ENCODE measurements around the gene CRISPLD2.
"Not testable (repeated sequence)": the region's sequence is repeated elsewhere in the genome, so short reads cannot be mapped to it uniquely, and the experiment has no call there.

Gene CRISPLD2

DNA sequence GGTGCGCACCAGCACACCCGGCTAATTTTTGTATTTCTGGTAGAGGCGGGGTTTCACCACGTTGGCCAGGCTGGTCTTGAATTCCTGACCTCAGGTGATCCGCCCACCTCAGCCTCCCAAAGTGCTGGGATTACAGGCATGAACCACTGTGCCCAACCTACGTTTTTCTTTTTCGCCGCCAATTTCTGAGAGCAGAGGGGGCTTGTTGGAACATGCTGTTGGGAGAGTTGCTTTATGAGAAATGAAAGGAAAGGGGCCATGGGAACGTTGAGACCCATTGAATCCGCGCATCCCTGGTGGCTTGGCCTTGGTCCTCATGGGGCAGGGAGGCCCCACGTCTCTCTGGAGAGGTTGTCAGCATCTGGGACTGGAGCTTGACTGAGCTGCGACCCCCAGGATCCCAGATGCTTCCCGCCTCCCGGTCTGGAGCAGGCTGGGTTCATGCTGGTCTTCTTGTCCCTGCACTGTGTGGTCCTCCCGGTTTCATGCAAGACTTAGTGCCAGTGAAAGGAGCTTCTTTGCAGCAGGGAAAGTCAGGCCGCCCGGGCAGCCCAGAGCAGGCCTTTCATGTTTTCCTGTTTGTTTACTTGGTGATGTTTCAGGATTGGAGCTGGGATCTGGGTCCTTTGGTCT lies 22.8 kb downstream of the CRISPLD2 start:
- no peak for FAIRE-seq

DNA sequence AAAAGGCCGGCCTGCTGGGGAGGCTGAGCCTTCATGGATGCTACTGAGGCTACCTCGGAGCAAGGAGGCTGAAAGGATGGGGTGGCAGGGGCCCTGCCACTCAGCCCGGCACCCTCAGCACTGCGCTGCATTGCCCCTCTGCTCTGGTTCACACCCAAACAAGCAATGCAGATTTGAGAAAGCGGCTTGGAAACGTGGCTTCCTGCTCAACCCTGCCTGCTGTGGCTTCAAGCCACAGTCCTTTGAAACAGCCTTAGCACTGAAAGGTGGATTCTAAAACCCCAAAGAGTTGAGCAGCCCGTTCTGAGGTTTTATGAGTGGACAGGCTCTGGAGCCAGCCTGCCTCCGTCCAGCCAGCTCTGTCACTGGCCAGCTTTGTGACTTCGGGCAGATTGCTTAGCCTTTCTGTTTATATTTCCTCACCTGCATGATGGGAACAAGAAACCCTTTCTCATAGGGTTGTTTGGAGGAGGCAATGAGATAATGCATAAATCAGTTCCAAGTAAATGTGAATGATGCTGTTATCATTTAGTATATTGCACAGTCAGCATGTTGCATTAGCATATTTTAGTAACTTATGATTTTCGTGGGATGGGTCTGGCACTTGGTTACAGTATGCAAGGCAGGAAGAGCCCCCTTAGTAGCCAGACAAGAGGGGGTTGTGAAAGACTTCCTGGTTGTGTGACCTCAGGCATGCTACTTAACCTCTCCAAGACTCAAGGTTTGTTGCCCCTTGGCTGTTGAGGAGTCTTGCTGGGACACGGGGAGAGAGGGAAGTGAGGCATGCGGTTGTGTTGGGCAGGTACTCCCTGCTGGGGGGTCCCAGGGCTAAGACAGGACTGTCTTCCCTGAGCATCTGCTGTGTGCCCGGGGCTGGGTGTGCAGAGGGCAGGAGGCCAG lies 23.6 kb downstream of the CRISPLD2 start:
- FAIRE-seq, result no peak

DNA sequence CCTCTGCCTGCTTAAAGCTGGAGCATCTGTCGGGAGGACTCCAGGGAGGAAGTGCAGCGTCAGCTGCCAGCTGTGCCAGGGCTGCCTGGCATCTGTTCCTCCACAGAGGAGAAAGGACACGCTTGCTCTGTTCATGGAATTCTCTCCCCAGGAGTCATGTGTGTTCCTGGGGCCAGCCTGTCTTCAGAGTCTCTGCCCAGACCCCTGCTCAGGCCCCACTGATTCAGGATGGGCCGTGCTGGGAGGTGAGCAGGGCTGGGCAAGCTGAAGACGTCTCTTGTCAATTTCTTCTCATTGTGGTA lies 24.2 kb downstream of the CRISPLD2 start:
- FAIRE-seq, result no peak

DNA sequence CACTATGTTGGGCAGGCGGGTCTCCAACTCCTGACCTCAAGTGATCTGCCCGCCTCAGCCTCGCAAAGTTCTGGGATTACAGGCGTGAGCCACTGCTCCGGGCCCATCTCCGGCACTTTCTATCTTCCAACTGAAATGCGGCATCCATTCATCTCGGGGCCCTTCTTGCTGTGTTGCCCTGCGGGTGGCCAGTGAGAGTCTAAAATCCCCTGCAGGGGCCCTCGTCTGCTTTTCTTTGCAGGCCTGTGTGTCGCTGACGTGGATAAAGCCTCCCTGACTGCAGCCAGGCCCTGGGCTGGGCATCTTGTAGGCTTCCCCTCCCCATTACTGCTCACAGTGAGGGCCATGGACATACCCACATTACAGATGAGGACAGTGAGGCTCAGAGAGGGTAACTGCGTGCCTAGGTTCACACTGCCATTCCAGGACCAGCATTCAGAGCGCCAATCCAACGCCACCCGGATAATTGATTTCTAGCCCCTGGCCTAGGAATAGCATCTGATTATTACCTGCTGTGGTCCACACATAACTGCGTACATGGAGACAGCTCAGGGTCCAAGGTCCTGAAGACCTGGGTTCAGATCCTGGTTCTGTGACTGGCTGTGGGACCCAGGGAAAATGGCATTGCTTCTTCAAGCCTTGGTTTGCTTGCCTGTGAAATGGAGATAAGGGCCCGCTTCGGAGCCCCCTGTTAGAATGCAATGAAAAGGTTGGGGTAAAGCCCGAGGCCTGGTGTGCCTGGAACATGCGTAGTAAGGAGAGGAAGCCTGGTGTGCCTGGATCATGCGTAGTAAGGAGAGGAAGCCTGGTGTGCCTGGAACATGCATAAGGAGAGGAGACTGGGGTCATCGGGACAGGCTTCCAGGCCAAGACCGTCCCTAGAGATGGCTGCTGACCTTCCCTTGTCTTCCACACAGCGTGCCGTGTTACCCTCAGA lies 25.0 kb downstream of the CRISPLD2 start:
- no peak for FAIRE-seq

DNA sequence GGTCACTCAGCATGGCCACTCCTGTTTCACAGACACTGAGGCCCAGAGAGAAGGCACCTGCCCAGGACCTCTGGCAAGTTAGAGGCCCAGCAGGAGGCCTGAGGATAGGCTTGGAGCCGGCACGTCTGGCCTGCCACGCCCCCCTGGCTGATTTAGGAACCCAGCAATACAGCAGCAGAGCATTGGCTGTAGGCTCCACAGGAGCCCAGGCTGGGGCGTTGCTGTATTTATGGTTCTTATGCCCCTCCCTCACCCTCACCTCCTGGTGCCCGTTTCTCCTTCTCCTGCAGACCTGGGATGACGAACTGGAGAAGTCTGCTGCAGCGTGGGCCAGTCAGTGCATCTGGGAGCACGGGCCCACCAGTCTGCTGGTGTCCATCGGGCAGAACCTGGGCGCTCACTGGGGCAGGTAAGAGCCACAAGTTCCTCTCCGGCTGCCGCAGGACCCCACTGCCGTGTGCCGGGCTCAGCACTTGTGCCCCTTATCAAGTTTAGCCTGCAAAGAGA lies 25.8 kb downstream of the CRISPLD2 start:
- FAIRE-seq, result no peak

DNA sequence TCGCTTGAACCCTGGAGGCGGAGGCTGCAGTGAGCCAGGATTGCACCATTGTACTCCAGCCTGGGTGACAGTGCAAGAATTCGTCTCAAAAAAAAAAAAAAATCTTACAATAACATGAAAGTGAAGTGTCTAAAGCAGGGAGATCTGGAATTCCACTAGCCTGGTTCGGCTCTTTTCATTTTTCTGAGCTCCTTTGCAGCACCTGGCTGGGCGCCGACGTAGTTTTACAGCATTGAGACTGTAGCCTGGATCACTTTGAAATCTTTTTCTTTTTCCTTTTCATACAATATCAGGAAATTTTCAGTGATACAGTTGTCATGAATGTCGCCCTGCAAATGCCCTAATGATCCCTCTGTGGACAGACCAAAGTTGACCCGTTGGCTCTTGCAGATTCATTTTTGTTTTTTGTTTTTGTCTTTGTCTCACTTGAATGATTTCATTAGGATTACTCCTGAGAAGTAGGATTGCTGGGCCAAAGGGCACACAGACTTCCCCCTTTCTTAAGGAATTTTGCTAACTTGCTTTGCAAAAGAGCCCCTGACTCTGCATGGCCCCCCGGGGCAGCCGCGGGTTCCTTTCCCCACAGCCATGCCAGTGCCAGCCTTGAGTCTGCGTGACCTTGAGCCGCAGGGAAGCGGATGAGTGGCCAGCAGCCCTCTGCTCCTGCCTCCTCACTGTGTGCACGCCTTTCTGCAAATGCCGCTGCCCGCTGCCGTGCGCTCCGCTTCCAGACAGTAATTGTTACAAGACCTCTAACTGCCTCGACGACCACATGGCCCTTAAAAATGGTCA lies 28.0 kb downstream of the CRISPLD2 start:
- no peak for FAIRE-seq

DNA sequence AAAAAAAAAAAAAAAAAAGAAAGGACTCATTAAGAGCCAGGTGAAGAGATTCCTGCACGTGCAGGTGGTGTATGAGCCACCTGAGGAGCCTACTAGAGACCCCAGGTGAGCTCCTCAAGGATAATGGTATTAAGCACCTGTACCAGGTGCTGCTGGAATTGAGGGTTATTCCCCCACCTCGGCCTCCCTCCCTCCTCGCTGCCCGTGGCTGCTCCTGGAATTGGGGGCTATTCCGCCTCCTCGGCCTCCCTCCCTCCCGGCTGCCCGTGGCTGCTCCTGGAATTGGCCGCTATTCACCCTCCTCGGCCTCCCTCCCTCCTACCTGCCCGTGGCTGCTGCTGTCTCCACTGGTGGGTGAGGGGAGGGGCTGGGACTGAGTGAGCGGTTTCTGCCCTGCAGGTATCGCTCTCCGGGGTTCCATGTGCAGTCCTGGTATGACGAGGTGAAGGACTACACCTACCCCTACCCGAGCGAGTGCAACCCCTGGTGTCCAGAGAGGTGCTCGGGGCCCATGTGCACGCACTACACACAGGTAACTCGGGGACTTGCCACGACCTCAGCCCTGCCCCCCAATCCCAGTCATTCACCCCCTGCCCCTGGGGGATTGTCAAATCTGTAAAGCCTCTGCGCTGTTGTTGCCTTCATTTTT lies 29.3 kb downstream of the CRISPLD2 start:
- no peak for FAIRE-seq

DNA sequence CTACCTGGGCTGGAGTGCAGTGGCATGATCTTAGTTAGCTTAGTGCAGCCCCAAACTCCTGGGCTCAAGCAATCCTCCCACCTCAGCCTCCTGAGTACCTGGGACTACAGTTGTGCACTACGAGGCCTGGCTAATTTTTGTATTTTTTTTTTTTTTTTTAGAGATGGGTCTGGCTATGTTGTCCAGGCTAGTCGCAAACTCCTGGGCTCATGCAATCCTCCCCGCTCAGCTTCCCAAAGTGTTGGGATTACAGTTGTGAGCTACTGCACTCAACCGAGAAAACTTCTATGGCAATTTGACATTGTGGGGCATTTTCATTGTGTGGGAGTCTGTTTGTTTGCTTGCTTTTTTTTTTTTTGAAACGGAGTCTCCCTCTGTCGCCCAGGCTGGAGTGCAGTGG lies 30.0 kb downstream of the CRISPLD2 start:
- no peak for FAIRE-seq

DNA sequence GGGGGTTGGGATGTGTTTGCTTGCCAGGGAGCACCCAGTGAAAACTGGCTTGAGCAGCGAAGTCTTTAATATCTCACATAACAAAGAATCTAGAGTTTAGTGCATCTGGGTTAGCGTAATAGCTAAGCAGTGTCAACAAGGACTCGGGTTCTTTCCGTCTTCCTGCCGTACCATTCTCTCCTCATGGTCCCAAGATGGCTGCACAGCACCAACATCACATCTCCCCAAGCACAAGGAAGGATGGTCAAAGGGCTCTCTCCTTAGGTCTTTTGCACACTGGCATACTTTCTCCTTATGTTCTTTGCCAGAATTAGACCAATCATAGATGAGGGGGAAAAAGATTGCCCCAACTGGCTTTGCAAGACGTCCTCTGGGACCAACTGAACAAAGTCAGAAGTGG lies 30.9 kb downstream of the CRISPLD2 start:
- FAIRE-seq, result no peak

DNA sequence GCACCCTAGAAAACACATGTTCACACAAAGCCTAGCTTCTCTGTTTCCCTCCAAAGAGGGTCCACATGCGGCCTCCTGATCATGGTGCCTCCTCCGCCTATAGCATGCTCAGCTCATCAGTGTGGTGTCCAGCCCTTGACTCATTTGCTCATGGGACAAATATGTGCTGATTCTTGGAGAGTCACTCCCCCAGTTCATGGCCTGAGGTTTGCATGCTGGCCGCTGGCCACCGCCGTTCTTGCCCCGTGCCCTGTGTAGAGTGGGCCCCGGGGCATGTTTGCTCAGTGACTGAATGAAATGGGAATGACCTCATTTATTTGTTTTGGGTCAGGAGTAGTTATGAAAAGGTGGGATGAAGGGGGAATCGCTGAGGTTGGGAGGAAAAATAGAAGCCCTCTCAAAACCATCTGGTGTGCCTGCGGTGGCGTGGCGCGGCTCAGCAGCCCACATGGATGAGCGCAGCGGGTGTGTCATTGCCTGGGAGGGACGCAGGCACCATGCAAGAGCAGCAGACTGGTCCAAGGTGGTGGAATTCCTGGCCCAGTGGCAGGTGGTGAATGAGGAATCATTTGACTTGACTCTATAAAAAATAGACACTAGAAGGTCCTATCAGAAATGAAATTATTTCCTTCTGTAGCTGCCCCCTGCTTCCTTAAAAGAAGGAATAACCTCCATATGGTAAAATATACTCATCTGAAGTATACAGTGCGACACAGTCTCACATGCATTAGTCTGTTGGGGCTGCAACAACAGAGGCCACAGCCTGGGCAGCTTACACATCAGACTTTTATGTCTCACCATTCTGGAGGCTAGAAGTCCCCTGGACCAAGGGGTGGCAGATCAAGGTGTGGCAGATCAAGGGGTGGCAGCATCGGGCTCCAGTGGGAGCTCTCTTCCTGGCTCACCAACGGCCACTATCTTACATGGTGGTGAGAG lies 31.7 kb downstream of the CRISPLD2 start:
- FAIRE-seq, result no peak

DNA sequence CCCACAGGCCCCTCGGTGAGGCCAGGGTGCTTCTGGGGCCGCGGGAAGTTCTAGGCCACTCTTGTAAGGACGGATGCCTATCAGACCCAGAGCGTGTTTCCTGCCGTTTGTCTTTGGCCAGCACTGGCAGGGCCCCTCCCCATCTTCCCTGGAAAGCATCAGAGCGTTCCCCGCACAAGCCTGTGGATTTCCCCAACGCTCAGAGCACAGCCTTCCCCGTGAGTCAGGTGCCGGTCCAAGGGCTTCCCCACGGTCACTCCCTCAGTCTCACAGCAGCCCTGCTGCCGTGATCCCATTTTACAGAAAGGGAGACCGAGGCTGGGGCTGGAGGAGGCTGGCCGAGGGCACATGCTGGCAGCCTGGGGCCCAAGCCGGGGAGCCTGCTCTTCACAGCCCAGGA lies 33.7 kb downstream of the CRISPLD2 start:
- no peak for FAIRE-seq

DNA sequence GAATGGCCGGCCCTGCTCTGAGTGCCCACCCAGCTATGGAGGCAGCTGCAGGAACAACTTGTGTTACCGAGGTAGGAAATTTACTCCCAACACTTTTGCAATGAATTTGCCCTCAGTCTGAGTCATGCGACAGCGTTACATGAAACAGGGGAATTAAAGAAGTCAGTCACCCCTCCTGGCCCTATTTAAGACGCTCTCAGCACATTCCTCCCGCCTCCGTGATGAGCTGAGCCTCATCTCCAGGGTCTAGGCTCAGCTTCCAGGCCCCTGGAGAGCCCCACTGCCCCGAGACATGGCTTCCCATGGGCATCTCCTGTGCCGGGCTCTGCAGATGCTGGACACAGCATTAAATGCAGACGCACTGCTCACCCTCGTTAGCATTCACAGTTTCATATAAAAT lies 35.0 kb downstream of the CRISPLD2 start:
- no peak for FAIRE-seq

DNA sequence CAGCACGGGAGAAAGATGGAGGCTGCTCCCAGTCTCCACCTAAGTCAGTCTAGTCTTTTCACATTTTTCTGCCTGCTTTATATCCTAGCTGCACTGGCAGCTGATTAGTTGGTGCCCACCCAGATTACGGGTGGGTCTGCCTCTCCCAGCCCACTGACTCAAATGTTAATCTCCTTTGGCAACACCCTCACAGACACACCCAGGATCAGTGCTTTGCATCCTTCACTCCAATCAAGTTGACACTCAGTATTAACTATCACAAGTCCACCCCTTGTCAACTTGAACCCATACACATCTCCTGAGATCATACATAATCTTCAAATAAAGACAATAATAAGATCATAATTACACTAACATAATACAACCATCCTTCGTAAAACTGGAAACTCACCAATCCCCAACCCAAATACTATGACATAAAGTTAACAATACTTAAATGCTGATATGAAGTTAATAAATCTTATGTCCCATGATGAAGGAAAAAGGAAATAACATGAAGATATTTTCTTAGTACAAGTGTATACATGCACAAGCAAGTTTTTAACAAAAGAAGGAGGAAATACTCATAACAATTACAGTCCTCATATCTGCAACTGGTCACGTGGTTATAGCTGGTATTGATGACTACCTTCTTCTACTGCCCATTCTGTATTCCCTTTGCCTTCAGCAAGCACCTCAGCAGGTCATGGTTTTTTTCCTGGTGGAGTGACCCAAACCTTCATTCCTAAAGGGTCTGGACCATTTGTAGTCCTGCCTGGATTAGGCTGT lies 35.8 kb downstream of the CRISPLD2 start:
- not testable (repeated sequence) for FAIRE-seq

DNA sequence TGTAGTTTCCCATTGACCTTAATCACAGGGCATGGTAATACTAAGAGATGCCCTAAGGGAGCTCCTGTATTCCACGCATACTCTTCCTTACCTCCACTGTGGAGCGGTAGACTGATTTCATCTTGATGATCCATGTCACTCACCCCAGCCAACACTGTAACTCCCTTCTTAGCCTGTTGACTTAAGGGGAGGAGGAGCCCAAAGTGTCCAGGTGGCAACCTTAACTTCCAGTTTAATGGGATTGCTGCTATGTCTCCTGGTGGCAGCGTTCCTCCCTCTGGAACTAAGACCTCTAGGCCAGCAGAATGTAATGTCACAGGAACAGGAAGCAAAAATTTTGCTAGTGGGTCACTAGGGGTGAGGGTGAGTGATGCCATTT lies 36.4 kb downstream of the CRISPLD2 start:
- FAIRE-seq, result not testable (repeated sequence)

DNA sequence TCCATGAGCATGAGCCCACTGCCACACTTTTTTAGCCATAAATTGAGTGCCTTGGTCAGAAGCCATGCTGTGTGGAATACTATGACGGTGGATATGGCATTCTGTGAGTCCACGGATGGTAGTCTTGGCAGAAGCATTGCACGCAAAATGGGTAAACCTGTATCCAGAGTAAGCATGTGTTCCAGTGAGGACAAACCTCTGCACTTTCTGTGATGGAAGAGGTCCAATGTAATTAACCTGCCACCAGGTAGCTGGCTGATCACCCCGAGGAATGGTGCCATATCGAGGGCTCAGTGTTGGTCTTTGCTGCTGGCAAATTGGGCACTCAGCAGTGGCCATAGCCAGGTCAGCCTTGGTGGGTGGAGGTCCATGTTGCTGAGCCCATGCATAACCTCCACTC lies 37.0 kb downstream of the CRISPLD2 start:
- FAIRE-seq, result not testable (repeated sequence)

DNA sequence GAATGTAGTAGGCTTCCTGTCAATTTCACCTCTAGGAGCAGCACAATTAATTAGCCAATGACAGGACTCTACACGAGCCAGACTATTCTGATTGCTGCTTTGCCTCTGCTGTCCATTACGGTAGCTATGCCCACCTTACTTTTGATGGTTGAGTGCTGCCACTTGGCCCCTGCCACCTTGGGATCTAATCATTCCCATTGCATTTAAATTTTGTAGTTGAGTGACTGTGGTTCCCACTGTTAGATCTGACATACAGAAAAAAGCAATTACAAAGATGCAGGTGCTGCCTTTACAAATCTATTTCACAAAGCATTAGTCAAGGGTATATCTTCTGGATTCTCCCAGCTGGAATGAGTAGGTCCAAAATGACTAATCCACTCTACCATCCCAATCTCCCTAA lies 39.9 kb downstream of the CRISPLD2 start:
- FAIRE-seq, result no peak

DNA sequence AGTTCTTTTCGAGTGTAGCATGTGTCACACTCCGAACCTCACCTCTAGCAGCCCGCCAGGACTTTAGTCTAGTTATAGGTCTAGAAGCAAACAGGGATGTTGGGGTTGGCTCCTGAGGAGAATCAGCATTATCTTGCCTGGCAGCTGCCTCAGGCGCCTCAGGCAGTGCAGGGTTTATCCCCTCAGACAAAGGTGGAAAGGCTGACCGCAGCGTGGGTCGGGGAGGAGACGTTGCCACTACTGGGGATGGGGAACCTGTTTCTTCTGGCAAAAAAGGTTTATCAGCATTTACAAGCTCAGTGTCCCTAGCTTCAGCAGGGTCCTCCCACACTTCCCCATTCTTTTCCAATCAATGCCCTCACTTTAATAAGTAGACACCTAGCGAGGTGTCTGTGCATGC lies 40.6 kb downstream of the CRISPLD2 start:
- FAIRE-seq, result no peak

DNA sequence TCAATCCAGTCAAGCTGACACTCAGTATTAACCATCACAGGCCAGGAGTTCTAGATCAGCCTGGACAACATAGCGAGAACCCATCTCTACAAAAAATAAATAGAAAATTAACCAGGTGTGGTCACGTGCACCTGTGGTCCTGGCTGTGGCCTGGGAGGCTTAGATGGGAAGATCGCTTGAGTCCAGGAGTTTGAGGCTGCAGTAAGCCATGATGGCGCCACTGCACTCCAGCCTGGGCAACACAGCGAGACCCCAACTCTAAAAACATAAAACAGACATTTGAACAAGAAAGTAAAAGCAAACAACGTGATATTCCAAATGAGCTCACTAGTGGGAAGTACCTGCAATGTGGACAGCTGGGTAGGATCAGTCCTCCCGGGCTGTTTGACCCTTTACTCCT lies 41.9 kb downstream of the CRISPLD2 start:
- FAIRE-seq, result no peak

DNA sequence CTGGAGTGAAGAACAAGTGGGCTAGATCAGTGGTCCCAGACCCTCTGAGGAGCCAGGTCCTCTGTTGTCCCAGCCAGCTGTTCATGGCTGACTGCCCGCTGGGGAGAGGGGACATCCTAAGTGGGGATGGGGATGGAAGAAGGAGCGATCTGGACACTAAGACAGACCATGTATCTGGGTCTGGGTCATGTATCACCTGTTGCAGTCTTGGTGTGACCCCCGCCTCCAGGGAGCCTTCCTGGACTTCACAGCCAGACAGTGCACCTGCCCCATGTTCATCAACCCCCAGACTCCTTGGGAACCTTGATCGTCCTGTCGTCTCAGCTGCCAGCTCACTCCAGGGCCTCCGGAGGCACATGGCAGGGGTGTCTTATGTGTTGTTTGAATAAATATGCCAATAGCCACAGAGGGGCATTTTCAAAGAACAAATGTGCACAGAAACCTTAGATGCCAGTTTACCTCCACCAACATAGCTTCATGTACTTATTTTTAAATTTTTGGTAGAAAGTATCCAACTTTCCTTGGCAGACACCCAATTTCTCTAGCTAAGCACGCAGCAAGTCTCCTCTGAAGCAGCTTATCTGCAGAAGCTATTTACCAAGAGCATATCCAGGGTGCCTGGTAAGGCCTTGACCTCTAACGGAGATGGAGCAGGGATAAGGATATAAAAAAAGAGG lies 43.2 kb downstream of the CRISPLD2 start:
- no peak for FAIRE-seq

DNA sequence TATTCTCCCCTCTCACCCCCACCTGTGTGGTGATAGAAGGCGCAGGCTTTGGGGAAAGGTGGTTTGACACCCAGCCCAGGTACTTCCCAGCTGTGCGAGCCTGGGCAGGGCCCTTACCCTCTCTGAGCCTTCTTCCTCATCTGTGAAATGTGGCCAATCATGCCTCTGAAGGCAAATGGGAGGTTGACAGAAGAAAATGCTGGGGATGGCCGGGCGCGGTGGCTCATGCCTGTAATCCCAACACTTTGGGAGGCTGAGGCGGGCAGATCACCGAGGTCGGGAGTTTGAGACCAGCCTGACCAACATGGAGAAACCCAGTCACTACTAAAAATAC lies 43.7 kb downstream of the CRISPLD2 start:
- no peak for FAIRE-seq
